Measurements from ENCODE around the gene IFRD2. TPM values are rescaled to one million over a fixed set of nuclear protein-coding genes. Genes with fewer than 3 reads are reported as not detected.

IFRD2 gene
- polyA plus RNA-seq, 1 of the 3 experiments (the other 2 are of a cell fraction): 73.2 TPM

- TF ChIP-seq CTCF (IDR thresholded peaks at IDR 0.05) (peak; percentile 81), RAD21 (IDR thresholded peaks at IDR 0.05; ENCODE audit: low read length) (peak; percentile 77), SMC3 (IDR thresholded peaks at IDR 0.05; ENCODE audit: low read depth, low read length) (peak; percentile 69), MXI1 (IDR thresholded peaks at IDR 0.05; ENCODE audit: low read depth, low read length) (peak; percentile 32; the same call in 1 of the 2 replicates), RFX5 (IDR thresholded peaks at IDR 0.05; ENCODE audit: low read length) (no peak; the same call in 1 of the 2 replicates)
- H3K36me3 ChIP-seq (replicated peaks in 1 of 2; ENCODE audit: control insufficient read depth in 1 of 2, insufficient read depth in 2 of 2, low read length in 1 of 2): peaks cover under 1 to 25% of the 10 kb centered on the region in 2 experiments
- no peaks in the 10 kb centered on the region for H3K27me3 ChIP-seq (ENCODE audit: insufficient read depth)
- POLR2A ChIA-PET: interaction anchor here (0.7 to 1.7 kb wide), 3 partner anchors 13 to 32 kb away, joined by 3 to 6 read pairs (median 4); partner anchors contain the start of genes CYB561D2, IFRD2 and NPRL2
- H4K20me1 ChIP-seq (ENCODE audit: insufficient read depth): no peaks in the 10 kb centered on the region
- H3K79me2 ChIP-seq (ENCODE audit: insufficient read depth): peaks cover 37% of the 10 kb centered on the region
- 0% methylated on average over 1 of the region's 4 CpGs for WGBS (ENCODE audit: low lambda C conversion rate)
- no peak overlapping the region; a peak in 1 of 4 replicates for H3K27ac ChIP-seq (ENCODE audit: low read depth in 2 of 2, low read length in 1 of 2)
- no peak overlapping the region for H2AFZ ChIP-seq (ENCODE audit: low read depth)
- no peaks in the 10 kb centered on the region for H3K9me3 ChIP-seq
- no peak overlapping the region for H3K9ac ChIP-seq
- peaks cover 21% of the 10 kb centered on the region for H3F3A ChIP-seq (replicated peaks; ENCODE audit: insufficient read depth)
- DNase-seq: peak; percentile 85
- no peaks in the 10 kb centered on the region for H3K9me2 ChIP-seq
- CTCF ChIA-PET: interaction anchor here (0.6 to 6.0 kb wide), 34 partner anchors 9 to 289 kb away, joined by 3 to 60 read pairs (median 4); partner anchors contain the start of genes HYAL1, HYAL3, NAA80 and RASSF1
- no peak overlapping the region; a peak in 1 of 4 replicates for H3K4me3 ChIP-seq (ENCODE audit: low read depth in 2 of 2, low read length in 1 of 2)
- H3K4me2 ChIP-seq: no peak overlapping the region
- peaks cover 0 to 36% of the 10 kb centered on the region in 2 experiments; a peak in 2 of 4 replicates for H3K4me1 ChIP-seq (ENCODE audit: control insufficient read depth in 1 of 2, insufficient read depth in 2 of 2, low read depth in 1 of 2, low read length in 1 of 2)
Observed at GRCh38 chr3:50324351-50325112, 32.3 kb upstream of the IFRD2 start.

- Histone ChIP-seq H3K9me3 (no peaks in the 10 kb centered on the region), H3K79me2 (ENCODE audit: insufficient read depth) (peaks cover 45% of the 10 kb centered on the region), H3F3A (replicated peaks; ENCODE audit: insufficient read depth) (peaks cover 14% of the 10 kb centered on the region), H3K36me3 (replicated peaks in 1 of 2; ENCODE audit: control insufficient read depth in 1 of 2, insufficient read depth in 2 of 2, low read length in 1 of 2) (peaks cover 8 to 33% of the 10 kb centered on the region in 2 experiments), H4K20me1 (ENCODE audit: insufficient read depth) (no peaks in the 10 kb centered on the region), H2AFZ (ENCODE audit: low read depth) (no peak overlapping the region), H3K9me2 (no peaks in the 10 kb centered on the region), H3K4me1 (ENCODE audit: control insufficient read depth in 1 of 2, insufficient read depth in 2 of 2, low read depth in 1 of 2, low read length in 1 of 2) (peaks cover 0 to 44% of the 10 kb centered on the region in 2 experiments; a peak in 2 of 4 replicates), H3K4me3 (ENCODE audit: low read depth in 2 of 2, low read length in 1 of 2) (no peak overlapping the region), H3K27me3 (ENCODE audit: insufficient read depth) (no peaks in the 10 kb centered on the region), H3K4me2 (no peak overlapping the region), H3K9ac (no peak overlapping the region), H3K27ac (ENCODE audit: low read depth in 2 of 2, low read length in 1 of 2) (no peak overlapping the region)
- WGBS (ENCODE audit: low lambda C conversion rate): 87% methylated on average over 2 of the region's 5 CpGs
- TF ChIP-seq USF1 (IDR thresholded peaks at IDR 0.05; ENCODE audit: borderline replicate concordance, low read depth) (no peak), POLR2AphosphoS5 (IDR thresholded peaks at IDR 0.05; ENCODE audit: low read depth, low read length) (0 out of 2 replicates have a peak, but pooled peaks have one; percentile 21), RXRA (IDR thresholded peaks at IDR 0.05; ENCODE audit: borderline replicate concordance, low read depth) (no peak)
- ChIA-PET POLR2A (interaction anchor here (1.6 to 1.7 kb wide), 2 partner anchors 13 to 32 kb away, joined by 4 to 6 read pairs; partner anchors contain the start of gene IFRD2), CTCF (interaction anchor here (0.7 to 6.0 kb wide), 27 partner anchors 9 to 290 kb away, joined by 3 to 60 read pairs (median 4); partner anchors contain the start of genes HYAL1, HYAL3, NAA80 and RASSF1)
- no peak for DNase-seq
Observed at GRCh38 chr3:50323614-50324199, 31.5 kb upstream of the IFRD2 start.

Measured in SK-N-SH (cell line).